ENCODE measurements around the gene SGMS1.

- TF ChIP-seq POLR2AphosphoS5 (IDR thresholded peaks at IDR 0.05; ENCODE audit: low read depth, low read length) = peak; percentile 23; the same call in 1 of the 2 replicates
- no peak for TF ChIP-seq POLR2A (IDR thresholded peaks at IDR 0.05; ENCODE audit: low read depth, low read length)
- no peak for TF ChIP-seq TAF1 (IDR thresholded peaks at IDR 0.05; ENCODE audit: borderline replicate concordance, low read depth, low read length)
Observed at GRCh38 chr10:50622706-50623662, 772 bp downstream of the SGMS1 start.
